ENCODE measurements around the gene FBXW8.

The FBXW8 gene

DNA sequence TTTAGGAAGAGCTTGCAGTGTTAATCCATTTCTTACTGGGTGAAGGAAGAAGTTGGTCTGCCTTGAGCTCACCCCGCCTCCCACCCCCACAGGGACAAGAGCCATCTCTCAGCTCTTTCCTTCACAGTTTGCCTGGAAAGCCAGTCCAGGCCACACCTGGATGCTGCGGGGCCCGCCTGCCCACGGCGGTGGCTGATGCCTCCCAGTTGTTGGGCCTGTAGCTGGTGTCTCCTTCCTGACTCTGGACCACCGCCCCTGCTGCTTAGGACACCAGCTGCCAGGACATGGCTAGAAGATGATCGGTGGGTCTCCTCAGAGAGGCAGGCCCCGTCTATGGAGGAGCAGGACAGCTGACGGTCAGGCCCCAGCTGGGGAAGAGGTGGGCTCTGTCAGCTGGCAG lies 95.6 kb downstream of the FBXW8 start:
- H3K79me2 ChIP-seq (ENCODE audit: control insufficient read depth, low read length): peaks cover 7% of the 10 kb centered on the region
- no peaks in the 10 kb centered on the region for H4K20me1 ChIP-seq (ENCODE audit: control insufficient read depth, insufficient read depth, low read depth, low read length)
- H3F3A ChIP-seq (ENCODE audit: control insufficient read depth, insufficient read depth): peaks cover 6% of the 10 kb centered on the region; the same call in 1 of the 2 replicates
- H3K27me3 ChIP-seq (ENCODE audit: control insufficient read depth, low read length): no peaks in the 10 kb centered on the region
- no peaks in the 10 kb centered on the region for H3K9me2 ChIP-seq (replicated peaks; ENCODE audit: control insufficient read depth, low read length)
- no peak overlapping the region for H3K27ac ChIP-seq (ENCODE audit: low read depth, low read length)
- H3K9me3 ChIP-seq (ENCODE audit: control insufficient read depth, insufficient read depth, low read length): no peaks in the 10 kb centered on the region
- peaks cover 69% of the 10 kb centered on the region for H3K36me3 ChIP-seq (ENCODE audit: control insufficient read depth, low read length)
- no peak for TF ChIP-seq EZH2phosphoT487 (IDR thresholded peaks at IDR 0.05; ENCODE audit: borderline replicate concordance, low read length)
- no peak for TF ChIP-seq CTCF (IDR thresholded peaks at IDR 0.05; ENCODE audit: low read depth, low read length, poor library complexity, severe bottlenecking)
- no peak overlapping the region for H3K4me3 ChIP-seq (ENCODE audit: low read length)
- H3K4me1 ChIP-seq (ENCODE audit: control insufficient read depth, low read length): no peaks in the 10 kb centered on the region
- H3K4me2 ChIP-seq (ENCODE audit: low read length): no peak overlapping the region

GRCh38 chr12:117007577-117007976 lies 96.8 kb downstream of the FBXW8 start:
- H3K36me3 ChIP-seq (ENCODE audit: control insufficient read depth, low read length): peaks cover 70% of the 10 kb centered on the region
- no peaks in the 10 kb centered on the region for H3K79me2 ChIP-seq (ENCODE audit: control insufficient read depth, low read length)
- no peaks in the 10 kb centered on the region for H4K20me1 ChIP-seq (ENCODE audit: control insufficient read depth, insufficient read depth, low read depth, low read length)
- H3K4me3 ChIP-seq (ENCODE audit: low read length): no peak overlapping the region
- TF ChIP-seq CTCF (IDR thresholded peaks at IDR 0.05; ENCODE audit: low read depth, low read length, poor library complexity, severe bottlenecking): no peak
- TF ChIP-seq EZH2phosphoT487 (IDR thresholded peaks at IDR 0.05; ENCODE audit: borderline replicate concordance, low read length): no peak
- H3K9me3 ChIP-seq (ENCODE audit: control insufficient read depth, insufficient read depth, low read length): no peaks in the 10 kb centered on the region
- no peaks in the 10 kb centered on the region for H3K27me3 ChIP-seq (ENCODE audit: control insufficient read depth, low read length)
- H3F3A ChIP-seq (ENCODE audit: control insufficient read depth, insufficient read depth): peaks cover 6% of the 10 kb centered on the region; the same call in 1 of the 2 replicates
- H3K27ac ChIP-seq (ENCODE audit: low read depth, low read length): no peak overlapping the region
- H3K9me2 ChIP-seq (replicated peaks; ENCODE audit: control insufficient read depth, low read length): no peaks in the 10 kb centered on the region
- no peak overlapping the region for H3K4me2 ChIP-seq (ENCODE audit: low read length)
- H3K4me1 ChIP-seq (ENCODE audit: control insufficient read depth, low read length): no peaks in the 10 kb centered on the region

GRCh38 chr12:117009759-117010158 lies 99.0 kb downstream of the FBXW8 start:
- Histone ChIP-seq H3K9me2 (replicated peaks; ENCODE audit: control insufficient read depth, low read length) (no peaks in the 10 kb centered on the region), H3K4me1 (ENCODE audit: control insufficient read depth, low read length) (no peaks in the 10 kb centered on the region), H3K4me3 (ENCODE audit: low read length) (no peak overlapping the region), H3K79me2 (ENCODE audit: control insufficient read depth, low read length) (no peaks in the 10 kb centered on the region), H3K27me3 (ENCODE audit: control insufficient read depth, low read length) (no peaks in the 10 kb centered on the region), H3F3A (ENCODE audit: control insufficient read depth, insufficient read depth) (peaks cover 6% of the 10 kb centered on the region; the same call in 1 of the 2 replicates), H4K20me1 (ENCODE audit: control insufficient read depth, insufficient read depth, low read depth, low read length) (no peaks in the 10 kb centered on the region), H3K27ac (ENCODE audit: low read depth, low read length) (no peak overlapping the region), H3K9me3 (ENCODE audit: control insufficient read depth, insufficient read depth, low read length) (no peaks in the 10 kb centered on the region), H3K36me3 (ENCODE audit: control insufficient read depth, low read length) (peaks cover 64% of the 10 kb centered on the region), H3K4me2 (ENCODE audit: low read length) (no peak overlapping the region)
- TF ChIP-seq EZH2phosphoT487 (IDR thresholded peaks at IDR 0.05; ENCODE audit: borderline replicate concordance, low read length) (no peak), CTCF (IDR thresholded peaks at IDR 0.05; ENCODE audit: low read depth, low read length, poor library complexity, severe bottlenecking) (no peak)
